ENCODE measurements around the gene CAMTA1.
"Not testable (repeated sequence)": the region's sequence is repeated elsewhere in the genome, so short reads cannot be mapped to it uniquely, and the experiment has no call there.

Gene CAMTA1

DNA sequence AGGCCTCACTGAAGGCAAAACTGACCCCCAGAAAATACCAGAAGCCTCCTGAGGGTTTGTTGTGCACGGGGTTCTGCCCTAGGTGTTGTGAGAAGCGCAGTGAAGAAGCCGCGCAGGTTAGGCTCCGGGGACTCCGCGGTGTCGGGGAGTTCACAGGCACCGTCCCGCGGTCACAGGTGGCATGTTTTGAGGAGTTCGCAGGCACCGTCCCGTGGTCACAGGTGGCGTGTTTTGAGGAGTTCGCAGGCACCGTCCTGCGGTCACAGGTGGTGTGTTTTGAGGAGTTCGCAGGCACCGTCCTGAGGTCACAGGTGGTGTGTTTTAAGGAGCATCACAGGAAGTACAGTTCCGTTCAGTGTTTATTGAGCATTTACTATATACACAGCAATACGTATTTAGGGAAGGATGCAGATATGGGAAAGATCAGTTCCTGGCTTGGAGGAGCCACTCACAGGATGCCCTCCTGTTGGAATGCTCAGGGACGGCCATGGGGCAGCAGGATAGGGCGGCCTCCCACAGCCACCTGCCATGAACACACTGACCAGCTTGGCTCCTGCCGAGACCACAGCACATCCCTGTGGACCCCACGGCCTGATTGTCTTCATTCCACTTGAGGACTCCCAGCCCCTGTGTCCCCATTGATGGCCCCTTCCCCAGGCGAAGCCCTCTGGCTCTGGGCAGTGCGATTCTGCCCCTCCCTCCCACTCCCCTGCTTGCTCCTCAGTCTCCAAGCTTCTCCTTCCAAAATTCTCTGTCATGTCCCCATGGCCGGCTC lies 899.8 kb downstream of the CAMTA1 start:
- Histone ChIP-seq H3K4me3 (ENCODE audit: low read depth in 1 of 2, low read length in 2 of 2) (no peak overlapping the region), H3K4me1 (ENCODE audit: insufficient read depth, low read length) (no peaks in the 10 kb centered on the region)

DNA sequence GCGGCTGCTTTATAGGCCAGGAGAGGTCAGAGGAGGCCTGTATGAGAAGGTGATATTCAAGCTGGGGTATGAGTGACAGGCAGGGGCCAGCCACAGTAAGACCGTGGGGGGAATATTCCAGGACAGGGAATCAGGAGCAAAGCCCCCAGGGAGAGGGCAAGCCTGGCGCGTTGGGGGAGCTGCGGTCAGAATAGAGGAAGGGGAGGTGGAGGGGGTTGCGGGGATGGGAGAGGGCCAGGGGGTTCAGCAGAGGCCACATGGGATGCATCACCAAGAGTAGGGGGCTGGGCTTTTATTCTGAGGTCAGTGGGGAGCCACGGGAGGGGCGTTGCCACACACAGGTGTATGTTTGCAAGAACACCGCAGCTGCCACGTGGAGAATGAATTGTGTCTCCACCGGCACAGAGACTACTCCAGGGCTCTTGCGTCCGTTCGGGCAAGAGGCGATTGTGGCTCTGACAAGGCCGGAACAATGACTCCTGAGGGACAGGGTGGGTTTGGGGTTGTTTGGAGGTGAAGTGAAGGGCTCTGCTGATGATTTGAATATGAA lies 901.1 kb downstream of the CAMTA1 start:
- Histone ChIP-seq H3K27me3 (ENCODE audit: control insufficient read depth in 1 of 2, insufficient read depth in 2 of 2, low read length in 2 of 2) (no peaks in the 10 kb centered on the region), H3K27ac (ENCODE audit: low read depth, low read length) (no peak overlapping the region)

More for the DNA sequence above, 899.8 kb downstream of the CAMTA1 start:
- Histone ChIP-seq H3K36me3 (ENCODE audit: insufficient read depth, low read length) (no peaks in the 10 kb centered on the region), H3K27me3 (ENCODE audit: control insufficient read depth in 1 of 2, insufficient read depth in 2 of 2, low read length in 2 of 2) (no peaks in the 10 kb centered on the region), H3K9ac (ENCODE audit: low read length) (no peak overlapping the region), H3K9me3 (ENCODE audit: low read length) (no peaks in the 10 kb centered on the region), H3K27ac (ENCODE audit: low read depth, low read length) (no peak overlapping the region)

DNA sequence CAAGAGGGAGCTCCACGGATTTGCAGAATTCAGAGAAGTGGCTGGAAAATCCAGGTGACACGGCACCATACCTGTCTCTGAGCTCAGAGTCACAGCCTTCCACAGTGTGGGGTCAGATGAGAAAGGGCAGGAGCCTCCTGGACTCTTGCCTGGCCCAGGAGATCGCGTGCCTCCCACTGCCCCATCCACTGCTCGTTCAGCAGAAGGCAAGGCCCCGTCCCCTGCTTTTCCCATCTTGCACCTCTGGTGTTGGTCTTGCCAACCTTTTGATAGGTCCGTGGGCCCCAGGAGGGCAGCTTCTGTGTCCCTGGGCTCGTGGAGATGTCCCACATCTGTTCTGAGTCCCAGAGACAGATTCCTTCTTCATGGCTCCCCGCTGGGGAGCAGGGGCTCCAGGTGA lies 902.2 kb downstream of the CAMTA1 start:
- H3K9ac ChIP-seq (ENCODE audit: low read length) = no peak overlapping the region
- H3K36me3 ChIP-seq (ENCODE audit: insufficient read depth, low read length) = no peaks in the 10 kb centered on the region
- no peak overlapping the region for H3K4me3 ChIP-seq (ENCODE audit: low read depth in 1 of 2, low read length in 2 of 2)
- H3K27ac ChIP-seq (ENCODE audit: low read depth, low read length) = no peak overlapping the region
- H3K27me3 ChIP-seq (ENCODE audit: control insufficient read depth in 1 of 2, insufficient read depth in 2 of 2, low read length in 2 of 2) = no peaks in the 10 kb centered on the region
- H3K4me1 ChIP-seq (ENCODE audit: insufficient read depth, low read length) = no peaks in the 10 kb centered on the region
- no peaks in the 10 kb centered on the region for H3K9me3 ChIP-seq (ENCODE audit: low read length)

More for the DNA sequence above, 901.1 kb downstream of the CAMTA1 start:
- no peak overlapping the region for H3K4me3 ChIP-seq (ENCODE audit: low read depth in 1 of 2, low read length in 2 of 2)
- H3K9me3 ChIP-seq (ENCODE audit: low read length) = no peaks in the 10 kb centered on the region
- H3K36me3 ChIP-seq (ENCODE audit: insufficient read depth, low read length) = no peaks in the 10 kb centered on the region
- no peaks in the 10 kb centered on the region for H3K4me1 ChIP-seq (ENCODE audit: insufficient read depth, low read length)
- H3K9ac ChIP-seq (ENCODE audit: low read length) = no peak overlapping the region

DNA sequence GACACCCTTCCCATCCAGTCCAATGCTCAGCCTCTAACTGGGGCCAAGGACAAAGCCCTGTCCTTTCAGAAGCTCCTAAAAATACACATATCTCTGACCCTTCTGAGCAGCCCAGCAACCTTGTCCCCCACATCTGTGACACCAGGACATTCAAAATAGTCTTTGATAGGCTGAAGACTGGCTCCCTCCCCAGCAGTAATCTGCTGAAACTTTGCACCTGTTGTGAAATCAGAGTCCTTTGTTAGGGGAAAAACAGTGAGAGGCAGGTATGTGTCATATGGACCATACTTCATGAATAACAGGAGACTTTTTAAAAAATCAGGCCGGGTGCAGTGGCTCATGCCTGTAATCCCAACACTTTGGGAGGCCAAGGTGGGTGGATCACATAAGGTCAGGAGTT lies 903.4 kb downstream of the CAMTA1 start:
- Histone ChIP-seq H3K9ac (ENCODE audit: low read length) (no peak overlapping the region), H3K4me3 (ENCODE audit: low read depth in 1 of 2, low read length in 2 of 2) (no peak overlapping the region), H3K27ac (ENCODE audit: low read depth, low read length) (no peak overlapping the region), H3K4me1 (ENCODE audit: insufficient read depth, low read length) (no peaks in the 10 kb centered on the region), H3K9me3 (ENCODE audit: low read length) (no peaks in the 10 kb centered on the region), H3K27me3 (ENCODE audit: control insufficient read depth in 1 of 2, insufficient read depth in 2 of 2, low read length in 2 of 2) (no peaks in the 10 kb centered on the region), H3K36me3 (ENCODE audit: insufficient read depth, low read length) (no peaks in the 10 kb centered on the region)

DNA sequence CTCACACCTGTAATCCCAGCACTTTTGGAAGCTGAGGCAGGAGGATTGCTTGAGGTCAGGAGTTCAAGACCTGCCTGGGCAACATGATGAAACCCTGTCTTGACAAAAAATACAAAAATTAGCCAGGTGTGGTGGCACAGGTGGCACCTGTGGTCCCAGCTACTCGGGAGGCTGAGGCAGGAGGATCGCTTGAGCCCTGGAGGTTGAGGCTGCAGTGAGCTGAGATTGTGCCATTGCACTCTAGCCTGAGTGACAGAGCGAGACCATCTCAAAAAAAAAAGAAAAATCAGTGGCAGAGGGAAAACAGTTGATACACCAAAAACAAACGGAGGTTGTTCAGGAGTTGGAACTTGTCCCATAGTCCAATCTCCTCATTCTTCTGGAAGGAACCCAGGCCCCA lies 904.1 kb downstream of the CAMTA1 start:
- not testable (repeated sequence) for H3K9me3 ChIP-seq (ENCODE audit: low read length); H3K27ac ChIP-seq (ENCODE audit: low read depth, low read length); H3K4me3 ChIP-seq (ENCODE audit: low read depth in 1 of 2, low read length in 2 of 2); H3K9ac ChIP-seq (ENCODE audit: low read length); H3K27me3 ChIP-seq (ENCODE audit: control insufficient read depth in 1 of 2, insufficient read depth in 2 of 2, low read length in 2 of 2); H3K4me1 ChIP-seq (ENCODE audit: insufficient read depth, low read length); H3K36me3 ChIP-seq (ENCODE audit: insufficient read depth, low read length)

DNA sequence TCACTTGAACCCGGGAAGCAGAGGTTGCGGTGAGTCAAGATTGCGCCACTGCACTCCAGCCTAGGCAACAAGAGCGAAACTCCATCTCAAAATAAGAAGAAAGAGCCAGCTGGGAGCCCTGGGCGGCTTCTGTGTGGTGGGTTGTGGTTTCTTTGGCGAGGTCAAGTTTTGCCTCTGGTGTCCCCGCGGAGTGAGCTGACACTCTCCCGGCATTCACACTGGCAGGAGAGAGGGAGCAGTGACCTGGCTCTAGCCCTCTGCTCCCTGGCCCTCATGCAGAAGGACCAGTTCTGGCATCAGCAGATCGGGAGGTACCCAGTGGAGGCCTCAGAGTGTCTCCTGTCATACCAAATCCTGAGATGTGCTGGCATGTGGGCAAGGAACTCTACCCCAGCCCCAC lies 904.8 kb downstream of the CAMTA1 start:
- no peak overlapping the region for H3K27ac ChIP-seq (ENCODE audit: low read depth, low read length)
- no peaks in the 10 kb centered on the region for H3K4me1 ChIP-seq (ENCODE audit: insufficient read depth, low read length)
- no peaks in the 10 kb centered on the region for H3K27me3 ChIP-seq (ENCODE audit: control insufficient read depth in 1 of 2, insufficient read depth in 2 of 2, low read length in 2 of 2)

DNA sequence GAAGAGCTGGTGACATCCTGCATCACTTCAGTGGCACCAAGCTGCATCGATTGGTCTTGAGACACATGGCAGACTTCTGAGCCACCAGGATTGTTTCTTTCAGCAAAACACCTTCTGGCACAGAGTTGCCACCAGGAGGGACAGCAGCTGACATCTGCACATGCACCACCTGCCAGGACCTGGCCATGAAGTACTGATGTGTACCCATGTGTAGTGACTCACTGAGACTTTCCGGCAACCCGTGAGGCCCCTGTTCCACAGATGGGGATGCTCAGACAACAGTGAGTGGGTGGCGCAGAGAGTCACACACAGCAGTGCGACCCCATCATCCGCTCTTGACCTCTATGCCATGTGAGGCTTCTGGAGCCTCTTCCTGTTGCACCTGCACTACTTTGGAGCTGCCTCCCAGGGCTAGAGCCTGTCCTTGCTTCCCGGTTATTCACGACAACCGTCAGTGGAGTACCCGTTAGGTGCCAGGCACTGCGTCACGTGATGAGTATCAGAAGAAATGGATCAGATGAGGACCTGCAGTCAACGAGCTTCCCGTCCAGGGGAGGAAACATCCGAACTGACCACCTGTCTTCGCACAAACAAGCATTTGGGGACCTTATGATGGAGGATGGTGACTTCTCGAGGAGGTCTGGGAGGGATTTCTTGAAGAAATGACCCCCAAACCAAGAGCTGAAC lies 905.4 kb downstream of the CAMTA1 start:
- Histone ChIP-seq H3K9me3 (ENCODE audit: low read length) (no peaks in the 10 kb centered on the region), H3K36me3 (ENCODE audit: insufficient read depth, low read length) (no peaks in the 10 kb centered on the region), H3K4me3 (ENCODE audit: low read depth in 1 of 2, low read length in 2 of 2) (no peak overlapping the region), H3K27me3 (ENCODE audit: control insufficient read depth in 1 of 2, insufficient read depth in 2 of 2, low read length in 2 of 2) (no peaks in the 10 kb centered on the region), H3K27ac (ENCODE audit: low read depth, low read length) (no peak overlapping the region), H3K9ac (ENCODE audit: low read length) (no peak overlapping the region), H3K4me1 (ENCODE audit: insufficient read depth, low read length) (no peaks in the 10 kb centered on the region)

More for the DNA sequence above, 904.8 kb downstream of the CAMTA1 start:
- no peaks in the 10 kb centered on the region for H3K36me3 ChIP-seq (ENCODE audit: insufficient read depth, low read length)
- no peak overlapping the region for H3K4me3 ChIP-seq (ENCODE audit: low read depth in 1 of 2, low read length in 2 of 2)
- no peaks in the 10 kb centered on the region for H3K9me3 ChIP-seq (ENCODE audit: low read length)
- H3K9ac ChIP-seq (ENCODE audit: low read length) = no peak overlapping the region

DNA sequence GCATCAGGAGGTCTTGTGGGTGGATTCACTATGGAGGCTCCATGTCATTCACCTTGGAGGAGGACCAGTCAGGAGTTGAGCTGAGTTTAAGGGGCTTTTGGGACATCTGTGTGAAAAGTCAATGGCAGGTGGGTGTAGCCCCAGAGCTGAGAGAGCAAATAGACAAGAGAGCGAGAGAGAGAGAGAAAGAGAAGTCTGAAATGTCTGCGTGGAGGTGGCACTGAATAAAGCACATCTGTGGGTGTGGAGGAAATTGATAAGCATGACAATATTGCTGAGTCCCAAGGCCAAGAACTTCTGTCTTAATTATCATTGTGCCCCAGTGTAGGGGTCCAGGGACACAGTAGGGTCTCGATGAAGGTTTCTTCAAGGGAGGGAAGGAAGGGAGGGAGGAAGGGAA lies 906.3 kb downstream of the CAMTA1 start:
- no peak overlapping the region for H3K27ac ChIP-seq (ENCODE audit: low read depth, low read length)
- H3K4me3 ChIP-seq (ENCODE audit: low read depth in 1 of 2, low read length in 2 of 2) = no peak overlapping the region
- no peaks in the 10 kb centered on the region for H3K36me3 ChIP-seq (ENCODE audit: insufficient read depth, low read length)
- no peaks in the 10 kb centered on the region for H3K27me3 ChIP-seq (ENCODE audit: control insufficient read depth in 1 of 2, insufficient read depth in 2 of 2, low read length in 2 of 2)
- no peak overlapping the region for H3K9ac ChIP-seq (ENCODE audit: low read length)
- no peaks in the 10 kb centered on the region for H3K9me3 ChIP-seq (ENCODE audit: low read length)
- no peaks in the 10 kb centered on the region for H3K4me1 ChIP-seq (ENCODE audit: insufficient read depth, low read length)

DNA sequence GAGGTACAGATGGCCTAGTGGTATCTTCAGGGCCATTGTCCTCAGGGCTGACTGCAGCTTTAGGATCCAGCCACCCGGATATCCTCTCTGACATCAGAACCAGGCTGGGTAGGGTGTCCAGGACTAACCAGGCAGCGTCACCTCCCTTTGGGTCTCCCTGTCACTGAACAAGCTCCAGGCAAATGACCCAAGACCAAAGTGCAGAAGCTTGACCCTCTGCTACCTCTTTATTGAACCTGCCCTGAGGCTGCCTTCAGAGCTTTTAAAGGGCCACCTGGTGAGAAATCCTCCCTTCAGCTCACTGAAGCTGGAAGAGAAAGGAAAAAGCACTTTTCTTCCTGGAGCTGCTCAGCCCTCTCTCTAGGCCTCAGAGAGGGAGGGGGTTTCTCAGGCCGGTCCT lies 906.8 kb downstream of the CAMTA1 start:
- H3K27ac ChIP-seq (ENCODE audit: low read depth, low read length) = no peak overlapping the region
- H3K4me3 ChIP-seq (ENCODE audit: low read depth in 1 of 2, low read length in 2 of 2) = no peak overlapping the region
- no peaks in the 10 kb centered on the region for H3K27me3 ChIP-seq (ENCODE audit: control insufficient read depth in 1 of 2, insufficient read depth in 2 of 2, low read length in 2 of 2)
- no peaks in the 10 kb centered on the region for H3K4me1 ChIP-seq (ENCODE audit: insufficient read depth, low read length)
- H3K9me3 ChIP-seq (ENCODE audit: low read length) = no peaks in the 10 kb centered on the region
- H3K9ac ChIP-seq (ENCODE audit: low read length) = no peak overlapping the region
- no peaks in the 10 kb centered on the region for H3K36me3 ChIP-seq (ENCODE audit: insufficient read depth, low read length)

DNA sequence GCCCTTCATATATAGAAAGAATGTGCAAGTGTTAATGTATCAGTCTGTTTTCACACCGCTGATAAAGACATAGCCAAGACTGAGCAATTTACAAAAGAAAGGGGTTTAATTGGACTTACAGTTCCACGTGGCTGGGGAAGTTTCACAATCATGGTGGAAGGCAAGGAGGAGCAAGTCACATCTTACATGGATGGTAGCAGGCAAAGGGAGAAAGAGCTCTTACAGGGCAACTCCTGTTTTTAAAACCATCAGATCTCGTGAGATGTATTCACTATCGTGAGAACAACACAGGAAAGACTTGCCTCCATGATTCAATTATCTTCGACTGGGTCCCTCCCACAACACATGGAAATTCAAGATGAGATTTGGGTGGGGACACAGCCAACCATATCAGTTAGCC lies 907.8 kb downstream of the CAMTA1 start:
- H3K27me3 ChIP-seq (ENCODE audit: control insufficient read depth in 1 of 2, insufficient read depth in 2 of 2, low read length in 2 of 2); H3K27ac ChIP-seq (ENCODE audit: low read depth, low read length); H3K9me3 ChIP-seq (ENCODE audit: low read length); H3K4me3 ChIP-seq (ENCODE audit: low read depth in 1 of 2, low read length in 2 of 2); H3K4me1 ChIP-seq (ENCODE audit: insufficient read depth, low read length); H3K36me3 ChIP-seq (ENCODE audit: insufficient read depth, low read length); H3K9ac ChIP-seq (ENCODE audit: low read length): not testable (repeated sequence)

DNA sequence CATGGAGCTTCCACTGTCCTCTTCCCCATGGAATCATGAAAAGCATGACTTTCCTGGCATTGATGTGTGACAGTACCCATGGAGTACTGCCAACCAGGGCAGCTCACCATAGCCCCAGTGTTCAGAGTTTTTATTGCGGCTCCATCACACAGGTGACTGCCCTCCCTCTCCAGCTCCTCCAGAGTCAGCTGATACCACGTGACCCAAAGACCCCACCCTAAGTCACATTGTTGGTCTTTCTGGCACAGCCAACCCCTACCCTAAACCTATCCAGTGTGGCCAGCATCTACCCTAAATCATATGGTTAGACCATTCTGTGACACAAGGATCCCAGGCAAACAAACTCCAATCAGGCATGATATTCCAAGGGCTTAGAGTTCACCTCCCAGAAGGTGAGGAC lies 908.4 kb downstream of the CAMTA1 start:
- Histone ChIP-seq H3K9me3 (ENCODE audit: low read length) (no peaks in the 10 kb centered on the region), H3K4me3 (ENCODE audit: low read depth in 1 of 2, low read length in 2 of 2) (no peak overlapping the region), H3K4me1 (ENCODE audit: insufficient read depth, low read length) (no peaks in the 10 kb centered on the region), H3K9ac (ENCODE audit: low read length) (no peak overlapping the region), H3K27me3 (ENCODE audit: control insufficient read depth in 1 of 2, insufficient read depth in 2 of 2, low read length in 2 of 2) (no peaks in the 10 kb centered on the region), H3K27ac (ENCODE audit: low read depth, low read length) (no peak overlapping the region), H3K36me3 (ENCODE audit: insufficient read depth, low read length) (no peaks in the 10 kb centered on the region)

Measured in muscle layer of colon (tissue), 2 donors.